Suppressor macrophage treated with lipopolysaccharide for 4 hours (primary cell): ENCODE data around the gene TRHDE.

Source experiments
- DNase-seq: peaks from one replicate; pipeline ENCODE4 v3.0.0-alpha.2; 2020

Gene TRHDE

GRCh38 chr12:72330784-72331183 is 58.6 kb downstream of the TRHDE start:
- no peak for DNase-seq

GRCh38 chr12:72337382-72337781 is 65.2 kb downstream of the TRHDE start:
- DNase-seq: no peak

GRCh38 chr12:72337946-72338345 is 65.8 kb downstream of the TRHDE start:
- no peak for DNase-seq

- DNase-seq: no peak
Measured at GRCh38 chr12:72338437-72338836, 66.3 kb downstream of the TRHDE start.

- DNase-seq: peak; percentile 63
Measured at GRCh38 chr12:72346363-72346944, 74.3 kb downstream of the TRHDE start.

- DNase-seq: no peak
Measured at GRCh38 chr12:72349491-72349890, 77.3 kb downstream of the TRHDE start.

GRCh38 chr12:72359416-72359815 is 87.2 kb downstream of the TRHDE start:
- DNase-seq: no peak

- DNase-seq: no peak
Measured at GRCh38 chr12:72365151-72365550, 93.0 kb downstream of the TRHDE start.

- DNase-seq: no peak
Measured at GRCh38 chr12:72366255-72366654, 94.1 kb downstream of the TRHDE start.

GRCh38 chr12:72368298-72368697 is 96.1 kb downstream of the TRHDE start:
- DNase-seq: no peak

- DNase-seq: no peak
Measured at GRCh38 chr12:72368719-72369422, 96.7 kb downstream of the TRHDE start.

GRCh38 chr12:72369423-72369959 is 97.3 kb downstream of the TRHDE start:
- no peak for DNase-seq

GRCh38 chr12:72380441-72380840 is 108.3 kb downstream of the TRHDE start:
- DNase-seq: no peak

- DNase-seq: no peak
Measured at GRCh38 chr12:72388322-72388721, 116.2 kb downstream of the TRHDE start.

- DNase-seq: no peak
Measured at GRCh38 chr12:72390146-72390545, 118.0 kb downstream of the TRHDE start.

- DNase-seq: no peak
Measured at GRCh38 chr12:72406111-72406510, 133.9 kb downstream of the TRHDE start.

- DNase-seq: no peak
Measured at GRCh38 chr12:72432037-72432604, 160.0 kb downstream of the TRHDE start.

- DNase-seq: no peak
Measured at GRCh38 chr12:72433298-72433697, 161.1 kb downstream of the TRHDE start.

- DNase-seq: no peak
Measured at GRCh38 chr12:72434999-72435398, 162.8 kb downstream of the TRHDE start.

GRCh38 chr12:72442217-72442616 is 170.0 kb downstream of the TRHDE start:
- DNase-seq: no peak

- no peak for DNase-seq
Measured at GRCh38 chr12:72444125-72444524, 172.0 kb downstream of the TRHDE start.

GRCh38 chr12:72444566-72444965 is 172.4 kb downstream of the TRHDE start:
- no peak for DNase-seq

GRCh38 chr12:72448089-72448488 is 175.9 kb downstream of the TRHDE start:
- no peak for DNase-seq

- no peak for DNase-seq
Measured at GRCh38 chr12:72448805-72449204, 176.6 kb downstream of the TRHDE start.
